NCI-H128 (cell line): Measurements from ENCODE around the gene BMAL2.

Experiments used
- DNase-seq: peaks from one replicate; lab custom pipeline; 2025; ENCODE audit not compliant: unreplicated experiment; lab: John Stamatoyannopoulos, UW

BMAL2 gene

DNA sequence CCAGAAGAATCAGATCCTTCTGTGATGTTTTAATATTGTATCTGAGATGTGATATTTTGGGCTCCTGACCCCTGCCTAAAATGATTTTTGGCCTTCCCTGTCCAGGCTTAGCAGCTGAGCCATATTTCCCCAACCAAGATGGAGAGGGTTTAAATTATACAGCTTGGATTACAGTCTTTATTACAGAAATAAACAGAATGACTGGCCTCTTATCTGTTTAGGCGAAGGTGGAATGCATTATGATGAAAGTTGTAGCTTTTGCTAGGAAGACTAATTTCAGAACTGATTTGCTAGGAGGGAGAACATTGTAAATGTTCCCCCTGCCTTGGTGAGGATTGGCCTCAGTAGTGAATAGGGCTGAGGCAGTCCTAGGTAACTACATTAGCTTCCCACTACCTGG is 23.3 kb downstream of the BMAL2 start:
- DNase-seq, result no peak

DNA sequence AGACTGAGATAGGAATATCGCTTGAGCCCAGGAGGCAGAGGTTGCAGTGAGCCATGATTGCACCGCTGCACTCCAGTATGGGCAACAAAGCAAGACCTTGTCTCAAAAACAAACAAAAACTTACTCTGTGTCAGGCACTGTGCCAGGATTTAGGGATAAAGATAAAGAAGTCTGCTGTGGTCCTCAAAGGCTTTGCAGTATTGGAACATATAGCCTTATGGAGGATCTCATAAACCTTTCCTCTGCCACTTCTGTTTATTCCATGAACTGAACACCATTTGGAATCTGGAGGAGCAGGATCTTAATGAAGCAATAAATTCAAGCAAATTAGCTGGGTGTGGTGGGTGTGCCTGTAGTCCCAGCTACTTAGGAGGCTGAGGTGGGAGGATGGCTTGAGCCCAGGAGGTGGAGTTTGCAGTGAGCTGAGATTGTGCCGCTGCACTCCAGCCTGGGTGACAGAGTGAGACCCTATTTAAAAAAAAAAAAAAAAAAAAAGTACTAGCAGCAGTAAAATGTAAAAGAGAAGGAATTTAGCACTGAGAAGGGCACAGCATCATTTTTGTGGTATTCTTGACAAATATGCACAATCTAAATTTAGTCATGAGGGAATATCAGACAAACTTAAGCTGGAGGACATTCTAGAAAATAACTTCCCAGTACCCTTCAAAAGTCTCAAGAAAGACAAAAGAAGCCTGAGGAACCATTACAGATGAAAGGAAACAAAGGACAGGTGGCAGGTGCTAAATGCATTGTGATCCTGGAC is 27.1 kb downstream of the BMAL2 start:
- DNase-seq, result no peak

DNA sequence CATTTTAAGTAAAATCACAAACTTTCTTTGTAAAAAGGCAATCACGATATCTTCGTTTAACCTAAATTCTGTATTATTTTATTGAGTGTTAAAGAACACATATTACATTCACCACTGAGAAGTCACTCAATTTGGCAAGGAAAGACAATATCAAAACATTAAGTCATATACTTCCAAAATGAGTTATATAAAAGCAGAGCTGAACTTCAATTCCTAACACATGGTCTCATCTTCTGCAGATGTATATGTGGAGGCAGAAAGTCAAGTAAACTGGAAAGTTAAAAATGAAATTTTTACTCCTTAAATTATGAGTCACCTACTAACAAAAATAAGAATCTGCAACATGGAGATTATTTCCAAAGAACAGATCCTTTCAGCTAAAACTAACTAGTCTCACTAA is 28.7 kb downstream of the BMAL2 start:
- DNase-seq, result no peak

DNA sequence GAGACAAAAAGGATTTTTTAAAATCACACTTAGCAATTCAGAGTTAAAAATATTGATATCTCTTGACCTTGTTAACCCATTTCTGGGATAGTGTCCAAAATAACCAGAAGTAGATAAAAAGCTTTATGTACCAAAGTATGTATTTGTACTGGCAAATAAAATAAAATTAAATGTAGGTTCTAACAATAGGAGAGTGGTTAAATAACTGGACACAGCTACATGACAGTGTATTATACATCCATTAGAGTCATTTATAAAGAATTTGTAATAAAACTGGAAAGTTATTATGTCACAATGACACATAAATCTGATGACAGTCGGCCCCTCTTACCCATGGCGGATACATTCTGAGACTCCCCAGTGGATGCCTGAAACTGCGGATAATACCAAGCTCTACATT is 34.0 kb downstream of the BMAL2 start:
- no peak for DNase-seq

DNA sequence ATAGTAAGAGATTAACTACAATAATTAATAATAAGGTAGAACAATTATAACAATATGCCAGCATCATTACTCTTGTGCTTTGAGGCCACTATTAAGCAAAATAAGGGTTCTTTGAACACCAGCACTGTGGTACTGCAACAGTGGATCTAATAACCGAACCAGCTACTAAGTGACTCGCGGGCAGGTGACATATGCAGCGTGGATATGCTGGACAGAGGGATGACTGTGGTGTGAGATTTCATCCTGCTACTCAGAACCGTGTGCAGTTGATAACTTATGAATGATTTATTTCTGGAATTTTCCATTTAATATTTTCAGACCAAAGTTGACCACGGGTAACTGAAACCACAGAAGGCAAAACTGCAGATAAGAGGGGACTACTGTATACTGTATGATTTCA is 34.4 kb downstream of the BMAL2 start:
- no peak for DNase-seq

DNA sequence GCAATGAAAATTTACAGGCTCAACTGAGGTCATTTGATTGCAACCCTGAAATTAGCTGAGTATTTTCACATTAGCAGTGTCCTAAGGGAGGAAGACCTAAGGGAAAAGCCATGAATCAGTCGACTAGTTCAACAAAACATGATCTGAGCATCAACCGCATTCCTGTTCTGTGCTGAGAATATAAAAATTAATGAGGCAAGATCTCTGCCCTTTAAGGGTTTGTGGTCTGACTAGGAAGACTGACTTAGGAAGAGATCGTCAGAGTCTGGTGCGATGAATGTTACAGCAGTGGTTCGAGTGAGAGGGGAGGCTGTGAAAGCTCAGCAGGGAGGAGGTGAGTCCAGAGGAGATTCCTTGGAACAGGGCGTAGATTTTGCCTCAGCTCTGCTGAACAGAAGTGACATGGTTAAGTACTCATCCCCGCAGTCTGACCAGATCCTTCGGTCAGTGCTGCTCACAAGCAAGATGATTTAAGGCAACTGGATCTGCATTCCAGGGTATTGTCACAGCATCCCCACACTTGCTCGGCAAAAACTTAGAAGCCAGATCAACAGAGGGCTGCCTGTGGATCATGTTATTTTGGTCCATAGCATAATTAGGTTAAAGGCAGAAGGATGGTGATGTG is 49.6 kb downstream of the BMAL2 start:
- DNase-seq, result no peak
